Activated CD8-positive, alpha-beta memory T cell treated with anti-CD3 and anti-CD28 coated beads, Interleukin-2, amount 50 U/mL, for 24 hours (primary cell): ENCODE results near the gene DIS3L2.
"Not testable (repeated sequence)": the region's sequence is repeated elsewhere in the genome, so short reads cannot be mapped to it uniquely, and the experiment has no call there.

ENCODE experiments used
- DNase-seq: peaks from one replicate; pipeline ENCODE4 v3.0.0-alpha.2; 2020; ENCODE audit errors: extremely low read depth

Gene DIS3L2

DNA sequence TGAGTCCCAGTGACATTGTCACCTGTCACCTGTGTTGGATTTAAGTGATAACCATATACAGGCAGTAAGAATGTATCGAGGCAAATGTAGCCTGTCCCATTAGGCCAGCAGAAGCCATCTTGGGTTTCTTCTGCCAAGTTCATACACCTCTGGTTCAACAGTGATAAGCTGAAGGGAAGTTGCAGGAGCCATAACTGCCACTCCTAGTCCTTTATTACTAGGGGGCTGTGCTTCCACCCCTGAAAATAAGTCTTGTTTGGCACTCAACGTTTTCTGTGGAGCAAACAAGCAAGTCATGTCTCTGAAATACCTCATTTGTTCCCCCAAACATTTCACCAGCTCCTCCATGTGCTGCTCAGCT, 358.9 kb downstream of the DIS3L2 start:
- DNase-seq = no peak

DNA sequence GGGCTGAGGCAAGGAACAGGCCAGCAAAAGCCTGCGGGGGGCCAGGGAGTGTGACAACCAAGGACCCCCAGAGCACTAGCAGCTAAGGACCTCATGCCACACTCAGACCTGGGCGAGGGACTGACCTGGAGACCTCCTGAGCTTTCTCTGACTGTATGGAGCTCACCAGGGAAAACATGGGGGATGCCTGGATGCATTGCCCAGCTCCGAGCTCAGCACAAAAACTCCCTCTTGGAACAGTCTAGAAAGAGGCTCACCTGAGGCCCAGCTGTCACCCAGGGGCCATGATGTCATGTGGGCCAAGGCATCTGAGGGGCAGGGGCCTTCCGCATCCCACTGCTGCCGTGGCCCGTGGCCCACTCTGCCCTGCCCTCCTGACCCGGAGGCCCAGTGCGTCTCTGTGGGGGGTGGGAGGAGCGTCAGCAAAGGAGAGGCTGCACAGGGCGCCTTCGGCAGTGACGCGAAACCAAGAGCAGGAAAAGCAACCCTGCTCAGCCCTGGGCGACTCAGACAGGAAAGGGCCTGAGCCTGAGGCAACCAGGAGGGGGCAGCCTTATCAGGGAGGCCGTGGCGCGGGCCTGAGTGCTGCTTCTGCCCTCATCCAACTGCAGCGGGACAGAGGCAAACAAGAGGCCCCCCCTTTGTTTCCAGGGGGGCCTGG, 359.8 kb downstream of the DIS3L2 start:
- no peak for DNase-seq

DNA sequence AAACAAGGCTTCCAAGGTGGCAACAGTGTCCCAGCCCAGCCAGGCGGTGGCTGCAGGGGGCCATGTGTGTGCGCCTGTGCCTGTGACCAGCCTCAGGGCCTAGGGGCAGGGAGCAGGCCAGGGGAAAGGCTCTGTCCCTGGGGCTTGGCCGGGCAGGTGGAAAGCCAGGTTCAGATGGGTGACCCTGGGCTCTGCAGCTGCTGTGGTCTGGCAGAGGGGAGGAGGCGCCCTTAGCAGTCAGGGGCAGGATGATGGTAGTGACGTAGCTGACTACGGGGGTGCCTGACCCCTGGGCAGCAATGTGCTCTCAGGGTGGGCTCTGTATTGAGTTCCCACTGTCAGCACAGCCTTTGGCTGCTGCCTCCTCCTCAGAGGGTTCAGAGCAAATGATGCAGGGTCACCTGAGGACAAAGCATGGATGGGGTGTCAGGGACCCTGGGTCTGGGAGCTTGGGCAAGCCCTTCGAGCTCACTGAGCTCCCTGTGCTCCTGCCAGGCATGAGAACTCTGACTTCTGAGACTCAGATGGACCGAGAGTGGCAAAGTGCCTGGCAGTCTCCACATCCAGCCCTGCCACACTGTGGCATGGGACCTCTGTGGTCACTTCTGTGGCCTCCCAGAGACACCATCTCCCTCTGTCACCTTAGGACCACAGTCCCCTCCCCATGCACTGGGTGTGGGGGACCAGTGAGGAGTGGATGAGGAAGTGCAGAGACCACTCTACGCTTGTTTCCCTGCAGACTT, 360.5 kb downstream of the DIS3L2 start:
- DNase-seq = no peak

DNA sequence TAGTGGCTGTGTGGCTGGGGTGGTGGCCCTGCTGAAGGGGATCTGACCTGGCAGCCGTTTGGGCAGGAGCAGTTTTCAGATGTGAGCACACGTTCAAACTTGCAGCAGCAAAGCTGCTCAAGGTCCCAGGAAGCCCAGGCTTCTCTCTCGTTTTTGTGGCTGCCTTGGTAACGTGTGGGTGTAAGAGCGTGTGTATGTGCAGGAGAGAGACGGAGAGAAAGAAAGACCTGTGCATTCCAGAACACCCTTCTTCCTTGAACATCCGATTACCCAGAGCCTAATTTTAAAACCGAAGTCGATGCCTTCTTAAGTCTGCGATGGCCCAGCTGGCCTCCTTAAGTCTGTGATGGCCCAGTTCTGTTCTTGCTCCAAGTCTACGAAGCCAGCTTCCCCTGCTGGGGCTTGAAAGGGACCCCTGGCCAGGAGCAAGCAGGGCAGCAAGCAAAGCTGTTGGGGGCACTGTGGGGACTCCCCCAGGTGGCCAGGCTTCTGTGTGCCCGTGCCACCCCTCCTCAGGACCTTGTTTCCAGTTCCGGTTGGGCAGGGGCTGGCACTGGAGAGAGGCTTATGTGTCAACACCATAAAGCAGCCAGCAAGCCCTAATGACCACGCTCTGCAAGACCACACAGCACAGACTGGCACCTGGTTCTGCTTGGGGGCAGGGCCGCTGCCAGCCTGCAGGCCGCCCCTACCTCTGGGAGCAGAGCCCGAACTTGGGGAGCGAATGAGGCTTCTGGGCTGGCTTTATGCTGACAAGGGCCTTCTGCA, 361.2 kb downstream of the DIS3L2 start:
- DNase-seq = no peak

DNA sequence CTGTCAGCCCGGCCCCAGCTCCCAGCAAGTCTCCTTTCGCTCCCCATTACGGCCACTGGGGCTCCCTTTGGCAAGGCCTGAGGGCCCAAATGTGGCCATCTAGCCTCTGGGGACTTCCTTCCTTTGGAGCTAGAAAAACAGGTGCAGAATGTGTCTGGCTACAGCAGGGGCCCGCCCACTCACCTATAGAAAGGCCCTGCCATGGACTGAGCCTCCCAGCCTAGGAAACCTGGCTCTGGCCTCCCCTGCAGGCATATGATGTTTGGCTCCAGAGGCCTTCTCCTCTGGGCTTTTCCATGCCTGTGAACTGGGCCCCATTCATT, 361.8 kb downstream of the DIS3L2 start:
- DNase-seq = no peak

DNA sequence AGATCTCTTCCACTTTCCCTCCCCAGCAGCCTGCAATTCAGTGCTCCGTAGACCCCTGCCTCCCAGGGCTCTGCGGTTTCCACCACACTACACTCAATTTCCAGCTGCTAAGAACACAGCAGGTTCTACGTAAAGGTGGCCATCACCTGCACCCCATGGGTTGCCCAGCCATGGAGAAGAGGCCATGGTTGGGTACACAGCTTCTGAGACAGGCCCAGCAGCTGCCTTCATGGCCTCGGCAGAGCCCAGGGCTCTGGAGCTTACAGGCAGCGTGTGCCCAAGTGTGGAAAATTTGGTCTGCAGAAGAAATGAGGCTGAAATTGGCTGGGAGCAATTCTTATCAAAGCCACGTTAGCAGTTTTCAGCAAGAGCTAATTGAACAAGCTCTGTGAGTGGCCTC, 362.5 kb downstream of the DIS3L2 start:
- DNase-seq = not testable (repeated sequence)

DNA sequence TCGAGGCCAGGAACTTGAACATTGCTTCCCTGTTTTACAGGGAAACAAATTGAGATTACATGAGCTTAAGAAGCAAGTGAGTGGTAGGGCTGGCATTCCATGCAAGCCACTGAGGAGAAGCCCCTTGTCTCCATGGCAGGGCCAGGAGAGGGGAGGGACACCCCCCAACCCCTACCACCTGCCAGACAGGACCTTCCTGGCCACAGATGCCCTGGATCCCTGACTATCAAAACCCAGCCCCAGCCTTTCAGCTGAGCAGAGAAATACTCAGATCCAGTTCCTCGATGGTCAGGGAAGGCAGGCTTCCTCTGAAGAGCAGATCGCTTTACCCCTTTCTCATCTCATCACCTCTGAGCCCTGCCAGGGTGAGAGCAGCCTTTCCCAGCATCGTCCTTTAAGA, 363.3 kb downstream of the DIS3L2 start:
- no peak for DNase-seq

DNA sequence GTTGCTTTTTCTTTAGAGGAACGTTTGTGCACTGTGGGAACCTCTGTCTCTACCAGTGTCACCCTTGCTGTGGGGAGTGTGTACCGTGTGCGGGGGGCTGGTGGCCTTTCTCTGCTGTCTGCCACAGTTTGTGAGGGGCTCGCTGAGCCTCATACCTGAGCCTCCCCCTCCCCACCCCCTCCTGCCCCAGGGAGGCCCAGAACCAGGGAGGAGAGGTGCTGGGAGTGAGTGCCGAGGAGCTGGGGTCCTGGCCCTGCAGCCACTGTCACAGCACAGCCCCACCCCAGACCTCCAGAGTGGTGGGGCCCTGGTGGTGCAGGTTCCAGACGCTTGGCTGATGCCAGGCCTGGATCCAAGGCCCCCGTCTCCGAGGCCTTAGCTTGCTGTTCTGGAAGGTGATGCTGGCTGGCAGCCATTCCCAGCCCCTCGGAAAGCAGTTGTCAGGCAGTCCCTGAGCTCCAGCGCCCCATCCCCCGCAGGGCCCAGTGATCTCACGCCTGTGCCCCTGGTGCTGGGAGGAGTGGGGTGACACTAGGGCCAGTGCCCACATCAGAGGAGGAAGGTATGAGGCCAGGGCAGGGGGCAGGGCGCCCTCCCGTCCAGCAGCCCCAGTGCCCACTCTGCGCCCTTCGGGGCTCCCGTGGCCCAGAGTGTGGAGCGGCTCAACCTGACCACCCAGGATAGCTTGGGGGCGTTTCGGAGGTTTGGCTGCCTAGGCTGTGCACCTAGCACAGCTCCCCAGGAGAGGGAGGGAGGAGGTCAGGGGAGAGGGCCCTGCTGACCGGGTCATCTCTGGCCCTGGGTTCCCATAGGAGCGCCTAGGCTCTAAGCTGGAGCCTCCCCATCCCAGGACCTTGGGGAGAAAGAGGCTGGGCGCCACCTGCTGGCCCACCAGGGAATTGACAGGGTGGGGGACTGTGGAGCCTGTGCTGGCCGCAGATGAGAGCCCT, 364.1 kb downstream of the DIS3L2 start:
- no peak for DNase-seq

DNA sequence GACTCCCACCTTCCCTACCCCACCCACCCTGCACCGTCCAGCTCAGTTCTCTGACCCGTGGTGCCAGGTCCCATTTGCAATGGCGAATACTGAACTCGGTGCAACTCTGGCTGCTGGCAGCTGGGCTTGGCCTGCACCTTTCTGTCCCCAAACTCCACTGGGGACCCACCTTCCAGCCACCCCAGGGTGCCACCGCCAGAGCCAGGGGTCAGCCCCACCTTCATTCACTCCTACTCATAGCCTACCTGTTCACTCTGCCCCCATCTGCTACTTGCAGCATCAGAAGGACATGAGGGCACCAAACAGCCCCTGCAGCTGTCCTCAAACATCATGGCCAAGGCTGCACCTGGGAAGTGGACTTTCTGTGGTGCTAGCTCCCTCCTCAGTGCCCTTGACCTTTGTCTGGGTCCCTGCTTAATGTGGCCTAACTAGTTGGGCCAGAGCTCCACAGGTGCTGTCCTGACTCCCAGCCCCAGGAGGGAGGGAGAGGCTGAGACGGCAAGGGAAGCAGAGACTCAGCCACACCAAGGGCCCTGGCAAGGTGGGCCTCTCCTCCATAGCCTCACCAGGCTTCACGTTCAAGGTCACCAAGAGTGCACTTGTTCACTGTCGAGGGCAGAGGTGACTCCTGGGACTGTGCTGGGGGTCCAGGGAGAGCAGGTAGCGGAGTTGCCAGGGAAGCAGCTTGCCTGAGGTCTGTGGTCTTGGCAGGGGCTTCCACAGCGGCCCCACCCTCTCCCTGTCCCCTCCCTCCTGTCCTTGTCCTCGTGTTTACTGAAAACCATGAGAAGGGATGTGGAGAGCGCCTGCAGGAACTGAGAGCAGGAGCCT, 365.0 kb downstream of the DIS3L2 start:
- not testable (repeated sequence) for DNase-seq

DNA sequence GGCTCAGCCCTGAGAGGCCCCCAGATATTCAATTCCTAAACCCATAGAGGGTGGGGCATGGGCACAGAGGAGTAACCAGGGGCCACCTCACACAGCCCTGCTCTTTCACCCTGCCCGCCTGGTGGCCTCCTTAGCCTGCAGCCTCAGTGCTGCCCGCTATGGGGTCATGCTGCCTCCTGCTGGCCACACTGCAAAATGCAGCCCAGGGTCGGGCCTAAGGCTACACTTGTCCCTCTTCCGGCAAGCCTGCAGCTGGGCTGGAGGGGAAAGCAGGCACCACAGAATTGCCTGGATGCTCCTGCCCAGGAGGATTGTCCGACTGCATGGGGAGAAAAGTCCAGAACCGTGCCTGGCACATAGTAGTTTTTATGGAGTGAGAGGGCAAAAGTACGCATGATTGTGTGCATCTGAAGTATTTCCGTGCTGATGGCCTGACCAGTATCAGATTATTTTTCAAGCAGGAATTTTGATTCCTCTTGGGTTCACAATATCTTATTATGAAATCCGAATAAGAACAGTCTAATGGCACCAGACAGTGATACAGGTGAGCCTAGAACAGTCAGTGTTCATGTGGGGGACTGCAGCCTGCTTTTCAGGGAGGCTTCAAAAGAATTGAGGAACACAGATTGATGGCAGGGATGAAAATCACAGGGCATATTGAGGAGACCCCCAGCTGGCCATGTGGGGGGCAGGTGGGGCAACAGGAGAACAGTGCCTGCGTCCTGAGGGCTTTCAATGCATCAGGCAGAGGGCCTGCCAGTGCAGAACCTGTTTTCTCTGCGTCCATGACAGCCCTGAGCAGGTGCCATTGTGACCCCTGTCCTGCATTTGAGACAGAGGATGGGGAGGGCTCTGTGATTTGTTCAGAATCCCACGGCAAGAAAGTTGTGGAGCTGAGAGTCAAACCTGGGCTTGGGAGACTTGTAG, 365.9 kb downstream of the DIS3L2 start:
- peak; percentile 64 for DNase-seq

DNA sequence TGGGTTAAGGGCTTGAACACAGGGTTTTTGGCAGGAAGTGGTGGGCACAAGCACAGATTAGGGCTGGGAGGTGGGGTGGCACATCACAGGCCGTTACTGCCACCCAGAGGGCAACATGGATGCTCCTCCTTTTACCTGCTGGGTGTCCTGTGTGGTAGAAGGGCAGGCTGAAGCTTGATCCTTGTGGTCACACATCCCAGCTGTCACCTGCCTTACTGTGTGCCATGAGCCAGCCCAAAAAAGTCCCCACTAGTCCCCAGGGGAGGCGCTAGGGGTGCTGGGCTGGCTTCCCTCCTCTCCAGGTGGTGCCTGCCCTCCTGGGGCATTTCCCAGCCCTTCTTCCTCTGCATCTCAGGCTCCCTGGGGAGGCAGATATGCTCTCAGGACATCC, 366.5 kb downstream of the DIS3L2 start:
- DNase-seq = no peak

DNA sequence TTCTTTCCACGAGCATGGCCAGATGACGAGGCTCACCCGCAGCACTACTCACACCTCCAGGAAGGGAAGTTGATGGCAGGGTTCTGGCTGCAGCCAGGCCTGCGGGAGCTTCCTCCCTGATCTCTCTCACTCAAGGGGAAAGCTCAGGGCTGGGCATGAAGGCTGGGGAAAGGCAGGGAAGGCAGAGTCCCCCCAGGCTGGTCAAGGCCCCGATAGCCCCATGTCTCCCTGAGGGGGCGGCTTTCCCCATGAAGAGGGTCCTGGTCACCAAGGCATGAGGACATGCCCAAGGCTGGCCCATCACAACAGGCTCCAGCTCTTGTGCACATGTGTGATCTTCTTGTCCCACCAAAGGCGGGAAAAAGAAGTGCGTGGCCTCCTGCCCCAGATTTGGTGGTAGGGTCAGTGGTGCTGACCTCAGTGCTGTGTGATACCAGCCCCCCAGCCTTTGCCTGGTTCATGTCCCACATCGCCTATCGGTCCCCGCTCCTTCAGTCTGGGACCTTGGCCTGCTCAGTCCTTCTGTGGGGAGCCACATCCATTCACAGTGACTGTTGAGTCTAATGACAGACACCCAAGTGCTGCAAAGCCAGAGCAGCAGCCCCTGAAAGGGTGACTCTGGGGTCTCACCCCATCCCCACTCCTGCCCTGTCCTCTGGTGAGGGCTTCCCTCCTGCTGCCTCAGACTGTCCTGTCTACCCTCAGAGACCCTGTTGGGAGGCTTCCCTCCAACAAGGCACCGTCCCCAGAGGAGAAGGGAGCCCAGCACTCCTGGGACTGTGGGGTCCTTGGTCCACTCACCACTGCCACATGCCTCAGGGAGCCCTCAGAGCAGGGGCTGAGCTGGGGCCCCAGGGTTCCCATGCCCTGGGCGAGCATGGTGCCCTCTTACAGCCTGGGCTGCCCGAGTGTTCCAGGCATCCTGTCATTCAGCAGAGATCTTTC, 367.3 kb downstream of the DIS3L2 start:
- DNase-seq = no peak

DNA sequence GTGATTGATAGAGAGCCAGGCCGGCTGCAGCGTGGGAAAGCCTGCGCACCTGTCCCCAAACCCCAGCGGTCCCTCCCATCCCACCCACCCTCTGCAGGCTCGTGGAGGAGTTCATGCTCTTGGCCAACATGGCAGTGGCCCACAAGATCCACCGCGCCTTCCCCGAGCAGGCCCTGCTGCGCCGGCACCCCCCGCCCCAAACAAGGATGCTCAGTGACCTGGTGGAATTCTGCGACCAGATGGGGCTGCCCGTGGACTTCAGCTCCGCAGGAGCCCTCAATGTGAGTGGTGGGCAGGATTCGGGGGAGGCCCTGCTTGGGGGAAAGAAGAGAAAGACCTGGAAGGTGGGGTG, 368.2 kb downstream of the DIS3L2 start:
- DNase-seq = no peak

DNA sequence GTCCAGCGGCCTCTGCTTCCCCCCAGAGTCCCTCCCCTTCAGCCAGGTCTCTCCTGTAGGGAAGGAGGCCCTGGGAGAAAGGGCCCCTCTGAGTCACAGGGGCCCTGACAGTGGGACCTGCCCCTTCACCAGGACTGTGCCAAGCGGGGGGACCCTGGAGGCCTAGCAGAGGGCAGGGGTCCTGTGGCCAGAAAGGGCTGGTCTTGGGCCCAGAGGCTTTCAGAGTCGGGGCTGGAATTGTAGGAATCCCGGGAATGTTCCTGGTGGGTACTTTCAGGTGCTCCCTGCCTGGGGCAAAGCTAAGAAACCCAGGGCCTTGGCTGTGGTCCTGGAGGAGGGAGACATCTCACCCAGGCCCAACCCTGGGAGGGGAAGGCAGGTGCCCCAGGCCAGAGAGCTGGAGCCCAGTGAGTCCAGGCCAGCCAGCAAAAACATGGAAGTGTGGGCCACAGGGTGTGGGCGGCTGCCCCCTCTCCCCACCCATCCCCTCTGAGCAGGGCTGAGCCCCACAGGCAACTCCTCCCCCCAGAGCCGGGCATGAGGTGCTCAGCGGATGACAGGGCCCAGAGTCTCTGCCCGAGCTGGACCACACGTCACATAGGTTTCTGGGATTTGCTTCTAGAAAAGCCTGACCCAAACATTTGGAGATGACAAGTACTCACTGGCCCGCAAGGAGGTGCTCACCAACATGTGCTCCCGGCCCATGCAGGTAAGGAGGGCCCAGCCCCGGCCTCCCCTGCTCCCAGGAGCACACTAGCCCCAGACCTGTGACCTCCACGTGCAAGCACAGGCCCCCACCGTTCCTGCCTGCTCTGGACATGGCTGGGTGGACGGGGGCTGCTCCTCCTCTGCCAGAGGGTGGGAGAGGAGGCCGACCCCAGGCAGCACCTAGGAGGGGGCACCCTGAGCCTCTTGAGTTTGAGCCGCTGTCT, 368.8 kb downstream of the DIS3L2 start:
- DNase-seq = no peak

DNA sequence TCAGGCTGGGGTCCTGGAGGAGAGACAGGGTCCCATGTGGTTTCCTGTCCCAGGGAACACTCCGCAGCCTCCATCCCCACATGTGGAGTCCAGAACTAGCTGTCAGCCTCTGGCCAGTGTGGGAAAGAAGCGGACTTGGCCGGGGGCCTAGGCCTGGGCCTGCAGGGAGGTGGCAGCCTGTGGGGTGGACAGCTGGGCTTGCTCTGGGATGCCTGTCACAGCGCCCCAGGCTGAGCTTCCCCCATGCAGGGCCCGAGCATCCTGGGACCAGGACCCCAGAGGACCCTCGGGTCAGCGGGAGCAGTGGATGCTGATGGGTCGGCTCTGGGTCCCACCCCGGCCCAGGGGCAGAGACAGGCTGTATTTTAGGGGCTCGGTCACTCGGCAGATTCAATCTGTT, 369.5 kb downstream of the DIS3L2 start:
- not testable (repeated sequence) for DNase-seq

DNA sequence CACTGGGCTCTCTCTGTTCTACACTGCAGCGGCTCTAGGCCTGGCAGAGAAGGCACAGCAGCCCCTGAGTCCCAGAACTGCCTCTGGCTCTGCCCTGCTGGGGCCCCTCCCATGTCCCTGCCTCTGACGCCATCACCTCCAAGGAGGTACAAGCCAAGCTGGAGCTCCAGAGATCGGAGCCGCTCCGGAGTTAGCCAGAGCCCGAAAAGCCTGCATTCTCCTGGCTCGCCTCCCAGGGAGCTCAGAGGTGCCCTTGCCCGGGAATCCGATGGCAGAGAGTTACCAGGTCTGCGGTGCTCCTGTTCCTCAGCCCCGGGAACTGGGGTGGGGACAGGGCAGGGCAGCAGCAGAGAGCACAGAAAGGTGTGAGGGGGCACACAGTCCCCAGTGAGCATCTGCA, 370.1 kb downstream of the DIS3L2 start:
- DNase-seq = not testable (repeated sequence)

DNA sequence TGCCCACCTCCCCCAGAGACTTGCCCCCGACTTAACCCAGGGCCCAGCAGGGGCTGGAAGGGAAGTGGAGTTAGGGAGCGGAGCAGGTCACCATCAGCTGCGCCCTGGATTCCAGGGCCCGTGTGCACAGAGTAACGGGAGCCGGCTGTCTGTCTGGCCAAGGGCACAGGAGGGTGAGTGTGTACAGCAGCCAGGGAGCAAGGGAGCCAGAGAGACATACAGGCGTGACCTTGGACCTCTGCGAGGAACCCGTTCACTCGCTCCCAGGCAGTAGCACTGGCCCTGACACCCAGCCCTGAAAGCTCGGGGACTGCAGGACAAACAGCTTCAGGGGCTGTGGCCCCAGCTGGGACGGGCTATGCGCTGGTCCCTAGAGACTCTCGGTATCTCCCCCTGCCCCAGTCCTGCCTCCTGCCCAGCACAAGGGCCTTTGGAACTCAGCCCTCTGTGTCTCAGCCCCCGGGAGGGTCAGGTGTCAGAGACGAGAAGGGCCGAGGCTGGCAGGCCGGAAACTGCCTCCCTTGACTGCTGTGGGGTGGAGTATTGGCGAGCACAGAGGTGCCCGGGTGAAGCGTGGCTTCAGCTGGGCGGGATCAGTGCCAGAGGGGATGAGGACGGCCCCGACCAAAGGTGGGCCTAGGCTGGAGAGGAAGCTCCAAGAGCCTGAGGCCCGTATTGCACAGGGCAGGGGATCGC, 370.9 kb downstream of the DIS3L2 start:
- not testable (repeated sequence) for DNase-seq
